Ishikawa (cell line): ENCODE results near the gene LRRC8C.

Experiments
- CEBPB ChIP-seq: IDR thresholded peaks from 2 replicates; pipeline ENCODE4 v1.6.1; 2012
- CREB1 ChIP-seq: IDR thresholded peaks from 2 replicates; pipeline ENCODE4 v1.6.1; 2012; ENCODE audit warnings: low read depth
- EGR1 ChIP-seq: IDR thresholded peaks from 2 replicates; pipeline ENCODE4 v1.6.1; 2012
- EP300 ChIP-seq: IDR thresholded peaks from 2 replicates; pipeline ENCODE4 v1.6.1; 2012; ENCODE audit warnings: borderline replicate concordance
- FOXM1 ChIP-seq: IDR thresholded peaks from 2 replicates; pipeline ENCODE4 v1.6.1; 2012; ENCODE audit warnings: low read depth, borderline replicate concordance
- MAX ChIP-seq: IDR thresholded peaks from 2 replicates; pipeline ENCODE4 v1.6.1; 2012
- NFIC ChIP-seq: IDR thresholded peaks from 2 replicates; pipeline ENCODE4 v1.6.1; 2012
- RAD21 ChIP-seq: IDR thresholded peaks from 2 replicates; pipeline ENCODE4 v1.6.1; 2012; ENCODE audit warnings: low read depth
- TAF1 ChIP-seq: IDR thresholded peaks from 2 replicates; pipeline ENCODE4 v1.6.1; 2012; ENCODE audit warnings: low read depth, mild to moderate bottlenecking
- TCF12 ChIP-seq: IDR thresholded peaks from 2 replicates; pipeline ENCODE4 v1.6.1; 2012; ENCODE audit warnings: low read depth
- TEAD4 ChIP-seq: IDR thresholded peaks from 2 replicates; pipeline ENCODE4 v1.6.1; 2012
- USF1 ChIP-seq: IDR thresholded peaks from 2 replicates; pipeline ENCODE4 v1.6.1; 2012
- YY1 ChIP-seq: IDR thresholded peaks from 2 replicates; pipeline ENCODE4 v1.6.1; 2012; ENCODE audit warnings: low read depth
- ZBTB7A ChIP-seq: IDR thresholded peaks from 2 replicates; pipeline ENCODE4 v1.6.1; 2012; ENCODE audit warnings: low read depth
- TF ChIP-seq, protein P1 (sequence below): IDR thresholded peaks from 2 replicates; pipeline ENCODE4 v1.6.1; 2012; ENCODE audit warnings: low read depth, mild to moderate bottlenecking

LRRC8C gene

GRCh38 chr1:89620664-89621063 is 12.3 kb upstream of the LRRC8C start:
- no peak for TF ChIP-seq TAF1
- 0 out of 2 replicates have a peak, but pooled peaks have one; percentile 8 for TF ChIP-seq CREB1
- no peak for TF ChIP-seq TCF12

- no peak for TF ChIP-seq CREB1
- no peak for TF ChIP-seq RAD21
Measured at GRCh38 chr1:89622895-89623294, 10.0 kb upstream of the LRRC8C start.

- TF ChIP-seq USF1 = no peak
- no peak for TF ChIP-seq TAF1
- TF ChIP-seq YY1 = no peak
- no peak for TF ChIP-seq TEAD4
- no peak for TF ChIP-seq RAD21
- TF ChIP-seq EP300 = no peak
- TF ChIP-seq, protein P1, sequence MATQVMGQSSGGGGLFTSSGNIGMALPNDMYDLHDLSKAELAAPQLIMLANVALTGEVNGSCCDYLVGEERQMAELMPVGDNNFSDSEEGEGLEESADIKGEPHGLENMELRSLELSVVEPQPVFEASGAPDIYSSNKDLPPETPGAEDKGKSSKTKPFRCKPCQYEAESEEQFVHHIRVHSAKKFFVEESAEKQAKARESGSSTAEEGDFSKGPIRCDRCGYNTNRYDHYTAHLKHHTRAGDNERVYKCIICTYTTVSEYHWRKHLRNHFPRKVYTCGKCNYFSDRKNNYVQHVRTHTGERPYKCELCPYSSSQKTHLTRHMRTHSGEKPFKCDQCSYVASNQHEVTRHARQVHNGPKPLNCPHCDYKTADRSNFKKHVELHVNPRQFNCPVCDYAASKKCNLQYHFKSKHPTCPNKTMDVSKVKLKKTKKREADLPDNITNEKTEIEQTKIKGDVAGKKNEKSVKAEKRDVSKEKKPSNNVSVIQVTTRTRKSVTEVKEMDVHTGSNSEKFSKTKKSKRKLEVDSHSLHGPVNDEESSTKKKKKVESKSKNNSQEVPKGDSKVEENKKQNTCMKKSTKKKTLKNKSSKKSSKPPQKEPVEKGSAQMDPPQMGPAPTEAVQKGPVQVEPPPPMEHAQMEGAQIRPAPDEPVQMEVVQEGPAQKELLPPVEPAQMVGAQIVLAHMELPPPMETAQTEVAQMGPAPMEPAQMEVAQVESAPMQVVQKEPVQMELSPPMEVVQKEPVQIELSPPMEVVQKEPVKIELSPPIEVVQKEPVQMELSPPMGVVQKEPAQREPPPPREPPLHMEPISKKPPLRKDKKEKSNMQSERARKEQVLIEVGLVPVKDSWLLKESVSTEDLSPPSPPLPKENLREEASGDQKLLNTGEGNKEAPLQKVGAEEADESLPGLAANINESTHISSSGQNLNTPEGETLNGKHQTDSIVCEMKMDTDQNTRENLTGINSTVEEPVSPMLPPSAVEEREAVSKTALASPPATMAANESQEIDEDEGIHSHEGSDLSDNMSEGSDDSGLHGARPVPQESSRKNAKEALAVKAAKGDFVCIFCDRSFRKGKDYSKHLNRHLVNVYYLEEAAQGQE = no peak
- no peak for TF ChIP-seq ZBTB7A
- no peak for TF ChIP-seq EGR1
- TF ChIP-seq CREB1 = no peak
- TF ChIP-seq TCF12 = no peak
- no peak for TF ChIP-seq NFIC
- no peak for TF ChIP-seq FOXM1
Measured at GRCh38 chr1:89624314-89624713, 8.6 kb upstream of the LRRC8C start.

DNA sequence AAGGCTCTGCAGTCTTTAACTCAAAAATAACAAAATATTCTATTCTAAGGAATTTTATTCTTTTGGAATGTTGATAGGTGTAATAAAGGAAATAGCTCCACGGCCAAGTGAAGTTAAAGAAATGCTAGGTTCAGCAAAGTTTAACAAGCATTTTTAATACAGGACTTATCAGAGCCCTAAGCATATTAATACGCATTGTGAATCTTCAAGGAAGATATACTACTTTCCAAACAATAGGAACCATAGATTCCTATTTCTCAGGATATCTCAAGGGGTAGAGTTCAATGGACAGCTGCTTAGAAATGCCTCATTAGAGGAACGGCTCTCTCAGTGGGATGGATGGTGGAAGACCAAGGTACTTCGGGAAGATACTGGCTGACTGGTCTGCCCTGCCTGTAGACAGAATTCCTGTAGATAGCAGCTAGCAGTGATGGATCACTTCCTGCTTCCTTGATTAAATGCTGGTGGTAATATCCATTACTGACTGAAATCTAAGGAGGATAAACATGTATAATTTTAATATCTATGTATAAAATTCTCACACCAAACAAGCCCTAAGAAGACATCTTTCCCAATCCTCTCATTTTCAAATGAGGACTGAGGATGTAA is 8.1 kb upstream of the LRRC8C start:
- TF ChIP-seq EGR1 (no peak), CEBPB (no peak), RAD21 (no peak), YY1 (no peak), CREB1 (no peak), USF1 (no peak), FOXM1 (no peak), ZBTB7A (no peak), MAX (no peak), TCF12 (no peak), NFIC (no peak), TEAD4 (no peak), EP300 (no peak), TAF1 (no peak)
- TF ChIP-seq, protein P1 = no peak

DNA sequence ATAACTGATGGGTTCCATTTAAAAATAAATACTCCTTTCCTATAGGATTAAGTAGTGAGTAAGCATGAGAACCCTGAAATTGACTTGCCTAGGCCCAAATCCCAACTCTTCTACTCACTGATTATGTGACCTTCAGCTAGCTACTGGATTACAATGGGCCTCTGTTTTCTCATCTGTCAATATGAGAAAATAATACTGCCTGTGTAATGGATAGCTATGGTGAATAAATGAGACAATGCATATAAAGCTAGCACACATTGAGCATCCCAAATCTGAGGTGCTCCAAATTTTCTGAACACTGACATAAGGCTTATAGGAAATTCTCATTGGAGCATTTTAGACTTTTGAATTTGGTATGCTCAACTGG is 5.3 kb upstream of the LRRC8C start:
- TF ChIP-seq TAF1 = no peak
- no peak for TF ChIP-seq MAX
- no peak for TF ChIP-seq EP300
- TF ChIP-seq, protein P1 = no peak
- TF ChIP-seq EGR1 = no peak
- TF ChIP-seq RAD21 = no peak
- no peak for TF ChIP-seq TEAD4
- no peak for TF ChIP-seq ZBTB7A
- no peak for TF ChIP-seq YY1
- TF ChIP-seq CEBPB = no peak
- no peak for TF ChIP-seq CREB1
- no peak for TF ChIP-seq NFIC
- no peak for TF ChIP-seq USF1
- no peak for TF ChIP-seq TCF12
- TF ChIP-seq FOXM1 = no peak
